Trophoblast cell (in vitro differentiated cells and primary cell): ENCODE results near the gene UGT1A7.
A peak's percentile ranks its signal among the peaks of the same experiment; 100 is the strongest.

Source experiments
- DNase-seq, 2 donors: peaks; one replicate each; pipeline ENCODE4 v3.0.0-alpha.2; 2016
- H2AFZ ChIP-seq: 2 replicates; pipeline ENCODE4 v1.6.1; 2013; ENCODE audit warnings: low read length, moderate library complexity, mild to moderate bottlenecking; ENCODE audit not compliant: insufficient read depth, poor library complexity
- H2AK5ac ChIP-seq: 2 replicates; pipeline ENCODE4 v1.6.1; 2013; ENCODE audit warnings: mild to moderate bottlenecking, low read length
- H2BK120ac ChIP-seq: 2 replicates; pipeline ENCODE4 v1.6.1; 2013; ENCODE audit warnings: low read length, mild to moderate bottlenecking, moderate library complexity; ENCODE audit not compliant: insufficient read depth, poor library complexity
- H2BK12ac ChIP-seq: 2 replicates; pipeline ENCODE4 v1.6.1; 2013; ENCODE audit warnings: mild to moderate bottlenecking, low read length, moderate library complexity
- H2BK5ac ChIP-seq: 2 replicates; pipeline ENCODE4 v1.6.1; 2013; ENCODE audit warnings: low read length, low read depth, moderate library complexity, mild to moderate bottlenecking; ENCODE audit not compliant: poor library complexity
- H3K14ac ChIP-seq: 2 replicates; pipeline ENCODE4 v1.6.1; 2013; ENCODE audit warnings: mild to moderate bottlenecking, low read length
- H3K18ac ChIP-seq: 2 replicates; pipeline ENCODE4 v1.6.1; 2013; ENCODE audit warnings: mild to moderate bottlenecking, low read length
- H3K23ac ChIP-seq: 2 replicates; pipeline ENCODE4 v1.6.1; 2013; ENCODE audit warnings: low read length
- H3K27ac ChIP-seq: 2 replicates; pipeline ENCODE4 v1.5.1; 2013; ENCODE audit warnings: low read depth, mild to moderate bottlenecking, inconsistent platforms, low read length, moderate library complexity
- H3K27me3 ChIP-seq: 2 replicates; pipeline ENCODE4 v1.6.1; 2013; ENCODE audit warnings: inconsistent platforms, mild to moderate bottlenecking, low read length, moderate library complexity; ENCODE audit not compliant: insufficient read depth
- H3K36me3 ChIP-seq, 2 experiments: 1 replicate in 1 of 2; 2 replicates in 1 of 2; pipeline ENCODE4 v1.6.1; 2013; ENCODE audit warnings: low read length in 2 of 2, mild to moderate bottlenecking in 2 of 2, moderate library complexity in 1 of 2; ENCODE audit not compliant: insufficient read depth in 2 of 2, control insufficient read depth in 1 of 2
- H3K4ac ChIP-seq: 2 replicates; pipeline ENCODE4 v1.6.1; 2013; ENCODE audit warnings: low read depth, mild to moderate bottlenecking, low read length, moderate library complexity
- H3K4me1 ChIP-seq, 2 experiments: 1 replicate in 1 of 2; 2 replicates in 1 of 2; pipeline ENCODE4 v1.6.1; 2013; ENCODE audit warnings: low read length in 2 of 2, mild to moderate bottlenecking in 2 of 2, moderate library complexity in 1 of 2; ENCODE audit not compliant: insufficient read depth in 2 of 2, control insufficient read depth in 1 of 2
- H3K4me2 ChIP-seq: 2 replicates; pipeline ENCODE4 v1.6.1; 2013; ENCODE audit warnings: inconsistent platforms, mild to moderate bottlenecking, low read length, moderate library complexity
- H3K4me3 ChIP-seq: 2 replicates; pipeline ENCODE4 v1.5.1; 2013; ENCODE audit warnings: mild to moderate bottlenecking, low read depth, low read length, inconsistent platforms
- H3K79me1 ChIP-seq: one replicate; pipeline ENCODE4 v1.6.1; 2013; ENCODE audit warnings: low read length
- H3K79me2 ChIP-seq: 2 replicates; pipeline ENCODE4 v1.6.1; 2013; ENCODE audit warnings: low read length, mild to moderate bottlenecking; ENCODE audit not compliant: control insufficient read depth, insufficient read depth, poor library complexity
- H3K9ac ChIP-seq: 2 replicates; pipeline ENCODE4 v1.6.1; 2013; ENCODE audit warnings: mild to moderate bottlenecking, low read length
- H3K9me3 ChIP-seq: 2 replicates; pipeline ENCODE4 v1.6.1; 2013; ENCODE audit warnings: low read depth, mild to moderate bottlenecking, control low read depth, inconsistent platforms, low read length; ENCODE audit not compliant: insufficient read depth
- H4K12ac ChIP-seq: 2 replicates; pipeline ENCODE4 v1.6.1; 2013; ENCODE audit warnings: low read depth, mild to moderate bottlenecking, low read length, moderate library complexity
- H4K8ac ChIP-seq: 2 replicates; pipeline ENCODE4 v1.6.1; 2013; ENCODE audit warnings: low read depth, mild to moderate bottlenecking, low read length, moderate library complexity
- H4K91ac ChIP-seq: one replicate; pipeline ENCODE4 v1.6.1; 2013; ENCODE audit warnings: low read depth, mild to moderate bottlenecking, low read length, moderate library complexity
- WGBS: extraction: QIAGEN DNeasy Blood & Tissue Kit; methylation state at CpG from one replicate; pipeline ENCODE4 v1.1.7; 2013; ENCODE audit warnings: missing lambda C conversion rate; ENCODE audit not compliant: insufficient read length, insufficient coverage; ENCODE audit errors: extremely low coverage; 5-methylcytosine and 5-hydroxymethylcytosine counted together

The UGT1A7 gene

DNA sequence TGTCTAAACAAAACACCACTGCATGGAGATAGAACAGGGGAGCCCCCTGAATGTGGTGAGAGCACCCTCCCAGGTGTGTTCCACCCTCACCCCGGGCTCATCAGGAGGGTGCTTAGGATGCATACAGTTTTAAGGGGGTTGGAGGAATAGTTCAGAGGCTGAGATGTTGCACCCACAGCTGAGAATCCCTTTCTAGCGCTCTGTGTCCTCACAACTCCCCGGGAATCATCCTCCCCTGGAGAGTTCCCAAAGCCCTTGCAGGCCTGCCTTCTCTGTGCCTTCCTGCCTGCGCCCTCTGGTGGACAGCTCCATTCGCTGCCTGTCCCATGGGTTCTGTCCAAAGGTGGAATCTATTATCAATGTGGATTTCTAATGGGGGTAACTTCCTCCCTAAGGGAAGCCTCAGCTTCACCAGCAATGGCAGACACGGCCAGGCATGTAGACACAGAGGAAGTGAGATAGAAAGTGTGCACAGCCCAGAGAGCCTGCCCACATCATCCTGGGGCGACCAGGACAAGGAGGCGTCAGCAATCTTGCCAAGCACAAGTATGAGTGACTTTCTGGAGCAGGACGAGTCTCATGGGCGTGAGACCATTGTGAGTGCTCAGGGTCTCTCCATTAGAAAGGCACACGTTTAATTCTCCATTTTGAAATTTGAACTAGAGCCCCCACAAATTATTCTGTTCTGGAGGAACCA, 29.8 kb downstream of the UGT1A7 start:
- no peaks in the 10 kb centered on the region for H3K9me3 ChIP-seq
- no peak overlapping the region for H3K23ac ChIP-seq
- H3K79me1 ChIP-seq = no peaks in the 10 kb centered on the region
- H2BK120ac ChIP-seq = no peak overlapping the region
- no peak overlapping the region for H3K4me2 ChIP-seq
- WGBS = no CpG with 5 or more reads among the region's 11 CpGs
- no peak overlapping the region for H2AFZ ChIP-seq
- no peak overlapping the region for H4K91ac ChIP-seq
- no peak overlapping the region for H2AK5ac ChIP-seq
- H2BK5ac ChIP-seq = no peak overlapping the region
- DNase-seq = peak; percentile 23 to 80
- H3K18ac ChIP-seq = no peak overlapping the region
- H3K27ac ChIP-seq = no peak overlapping the region
- no peaks in the 10 kb centered on the region for H3K36me3 ChIP-seq
- H3K4me3 ChIP-seq = no peak overlapping the region
- H4K8ac ChIP-seq = no peak overlapping the region
- H3K27me3 ChIP-seq = no peaks in the 10 kb centered on the region
- H2BK12ac ChIP-seq = no peak overlapping the region
- no peak overlapping the region for H4K12ac ChIP-seq
- H3K4me1 ChIP-seq = peaks cover 0 to 2% of the 10 kb centered on the region in 2 experiments
- H3K4ac ChIP-seq = no peak overlapping the region
- no peaks in the 10 kb centered on the region for H3K79me2 ChIP-seq
- no peak overlapping the region for H3K9ac ChIP-seq
- H3K14ac ChIP-seq = no peak overlapping the region

DNA sequence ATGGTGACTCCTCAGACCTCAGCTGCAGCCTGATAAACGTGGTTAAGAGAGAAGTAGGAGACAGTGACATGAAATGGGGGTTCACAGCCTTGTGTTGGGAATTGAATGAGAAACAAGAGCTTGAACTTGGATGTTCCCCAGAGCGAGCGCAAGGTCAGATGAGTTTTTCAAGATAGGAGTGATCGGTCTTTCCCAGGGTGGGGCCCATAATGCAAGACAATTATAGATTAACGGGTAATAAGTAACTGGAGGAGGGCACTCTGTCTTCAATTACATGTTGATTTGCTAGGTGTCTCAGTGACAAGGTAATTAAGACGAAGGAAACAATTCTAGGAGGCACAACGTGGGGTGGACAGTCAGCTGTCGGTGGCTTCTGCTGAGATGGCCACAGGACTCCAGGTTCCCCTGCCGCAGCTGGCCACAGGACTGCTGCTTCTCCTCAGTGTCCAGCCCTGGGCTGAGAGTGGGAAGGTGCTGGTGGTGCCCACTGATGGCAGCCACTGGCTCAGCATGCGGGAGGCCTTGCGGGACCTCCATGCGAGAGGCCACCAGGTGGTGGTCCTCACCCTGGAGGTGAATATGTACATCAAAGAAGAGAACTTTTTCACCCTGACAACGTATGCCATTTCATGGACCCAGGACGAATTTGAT, 31.0 kb downstream of the UGT1A7 start, which contains the start of gene UGT1A5:
UGT1A5 (plus strand) TSS at position 297 of the 651 bp plus-strand sequence; CDS start at position 382, 85 bp downstream.
- no peaks in the 10 kb centered on the region for H3K36me3 ChIP-seq
- no peak within 1 kb of the TSS for H4K8ac ChIP-seq
- no peaks in the 10 kb centered on the region for H3K27me3 ChIP-seq
- no peak within 1 kb of the TSS for H3K4ac ChIP-seq
- no peaks in the 10 kb centered on the region for H3K79me2 ChIP-seq
- no peak within 1 kb of the TSS for H2BK12ac ChIP-seq
- H3K4me1 ChIP-seq = no peaks in the 10 kb centered on the region
- H2BK120ac ChIP-seq = no peak within 1 kb of the TSS
- H3K18ac ChIP-seq = no peak within 1 kb of the TSS
- no peak within 1 kb of the TSS for H2AK5ac ChIP-seq
- no peak within 1 kb of the TSS for H4K12ac ChIP-seq
- no peak within 1 kb of the TSS for H3K14ac ChIP-seq
- H3K27ac ChIP-seq = no peak within 1 kb of the TSS
- H3K23ac ChIP-seq = no peak within 1 kb of the TSS
- H2BK5ac ChIP-seq = no peak within 1 kb of the TSS
- peaks cover 2% of the 10 kb centered on the region for H3K9me3 ChIP-seq
- H3K4me2 ChIP-seq = no peak within 1 kb of the TSS
- H3K9ac ChIP-seq = no peak within 1 kb of the TSS
- no peak for DNase-seq
- H3K4me3 ChIP-seq = no peak within 1 kb of the TSS
- no peaks in the 10 kb centered on the region for H3K79me1 ChIP-seq
- no peak within 1 kb of the TSS for H4K91ac ChIP-seq
- WGBS = no CpG with 5 or more reads among the region's 14 CpGs
- H2AFZ ChIP-seq = no peak within 1 kb of the TSS

DNA sequence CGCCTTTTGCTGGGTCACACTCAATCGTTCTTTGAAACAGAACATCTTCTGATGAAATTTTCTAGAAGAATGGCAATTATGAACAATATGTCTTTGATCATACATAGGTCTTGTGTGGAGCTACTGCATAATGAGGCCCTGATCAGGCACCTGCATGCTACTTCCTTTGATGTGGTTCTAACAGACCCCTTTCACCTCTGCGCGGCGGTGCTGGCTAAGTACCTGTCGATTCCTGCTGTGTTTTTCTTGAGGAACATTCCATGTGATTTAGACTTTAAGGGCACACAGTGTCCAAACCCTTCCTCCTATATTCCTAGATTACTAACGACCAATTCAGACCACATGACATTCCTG, 31.5 kb downstream of the UGT1A7 start:
- Histone ChIP-seq H2BK120ac (no peak overlapping the region), H2AFZ (no peak overlapping the region), H4K8ac (no peak overlapping the region), H3K79me2 (no peaks in the 10 kb centered on the region), H2BK12ac (no peak overlapping the region), H3K14ac (no peak overlapping the region), H2AK5ac (no peak overlapping the region), H2BK5ac (no peak overlapping the region), H3K27ac (no peak overlapping the region), H3K4me1 (no peaks in the 10 kb centered on the region), H3K9me3 (peaks cover 2% of the 10 kb centered on the region), H3K36me3 (no peaks in the 10 kb centered on the region), H3K23ac (no peak overlapping the region), H3K9ac (no peak overlapping the region), H3K4me3 (no peak overlapping the region), H3K79me1 (no peaks in the 10 kb centered on the region), H3K4me2 (no peak overlapping the region), H4K12ac (no peak overlapping the region), H3K27me3 (no peaks in the 10 kb centered on the region), H3K4ac (no peak overlapping the region), H3K18ac (no peak overlapping the region), H4K91ac (no peak overlapping the region)
- no peak for DNase-seq
- no CpG with 5 or more reads among the region's 7 CpGs for WGBS

DNA sequence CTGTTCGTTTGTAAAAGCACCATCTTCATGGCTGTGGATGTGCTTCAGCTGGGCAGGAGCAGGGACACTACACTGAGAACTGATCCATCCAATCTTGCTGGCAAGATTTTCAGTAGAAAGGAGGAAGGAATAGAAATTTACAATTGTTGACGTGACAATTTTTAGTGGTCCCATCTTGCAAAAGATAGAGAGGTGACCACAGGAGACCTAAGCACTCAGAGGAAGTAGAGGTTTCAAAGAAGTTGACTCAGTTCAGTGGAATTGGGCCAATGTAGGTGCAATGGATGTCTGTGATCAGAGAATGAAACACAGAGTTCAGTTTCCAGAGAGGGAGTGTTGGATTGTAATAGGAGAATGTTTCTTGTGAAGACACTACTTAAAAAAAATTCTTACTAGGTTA, 32.4 kb downstream of the UGT1A7 start:
- Histone ChIP-seq H3K36me3 (no peaks in the 10 kb centered on the region), H3K9ac (no peak overlapping the region), H3K9me3 (peaks cover 2% of the 10 kb centered on the region), H3K14ac (no peak overlapping the region), H2AFZ (no peak overlapping the region), H4K8ac (no peak overlapping the region), H2AK5ac (no peak overlapping the region), H3K18ac (no peak overlapping the region), H4K12ac (no peak overlapping the region), H3K79me2 (no peaks in the 10 kb centered on the region), H3K27me3 (no peaks in the 10 kb centered on the region), H3K4me2 (no peak overlapping the region), H3K4ac (no peak overlapping the region), H2BK12ac (no peak overlapping the region), H3K4me1 (no peaks in the 10 kb centered on the region), H4K91ac (no peak overlapping the region), H2BK120ac (no peak overlapping the region), H3K23ac (no peak overlapping the region), H3K4me3 (no peak overlapping the region), H3K79me1 (no peaks in the 10 kb centered on the region), H3K27ac (no peak overlapping the region), H2BK5ac (no peak overlapping the region)
- no CpG with 5 or more reads among the region's 2 CpGs for WGBS
- DNase-seq = no peak
